Lung (tissue), 12 donors: ENCODE data around the gene BMP6. TPM values are rescaled to one million over a fixed set of nuclear protein-coding genes. Genes with fewer than 3 reads are reported as not detected.

Source experiments
- ATAC-seq: fragments of 200-7000 bp; cut with Tn5 transposase; one replicate; pipeline ENCODE4 v1.9.1; 2020; ENCODE audit warnings: moderate number of reproducible peaks; ENCODE audit not compliant: insufficient read depth, low FRiP score
- DNase-seq, 3 donors: peaks; one replicate each; pipeline ENCODE4 v3.0.0-alpha.2; 2013 to 2017
- H3K27ac ChIP-seq, 2 donors: one replicate each; pipeline ENCODE4 v1.5.1; 2013; ENCODE audit warnings: mild to moderate bottlenecking in 2 of 2, moderate library complexity in 2 of 2, control low read depth in 1 of 2, inconsistent platforms in 1 of 2, low read depth in 1 of 2, low read length in 1 of 2
- H3K27me3 ChIP-seq, 3 donors: one replicate each; pipeline ENCODE4 v1.5.1; 2013; ENCODE audit warnings: low read length in 2 of 3; ENCODE audit not compliant: control insufficient read depth in 3 of 3, insufficient read depth in 3 of 3
- H3K36me3 ChIP-seq, 4 donors: one replicate each; pipeline ENCODE4 v1.5.1; 2013; ENCODE audit warnings: low read length in 4 of 4, mild to moderate bottlenecking in 1 of 4, moderate library complexity in 1 of 4; ENCODE audit not compliant: control insufficient read depth in 4 of 4, insufficient read depth in 4 of 4
- H3K4me1 ChIP-seq, 5 donors: one replicate each; pipeline ENCODE4 v1.5.1; 2013; ENCODE audit warnings: low read length in 5 of 5, mild to moderate bottlenecking in 2 of 5, moderate library complexity in 1 of 5; ENCODE audit not compliant: control insufficient read depth in 5 of 5, insufficient read depth in 5 of 5
- H3K4me3 ChIP-seq: one replicate; pipeline ENCODE4 v1.5.1; 2013; ENCODE audit warnings: mild to moderate bottlenecking, control low read depth, moderate library complexity
- H3K9ac ChIP-seq, 2 donors: one replicate each; pipeline ENCODE4 v1.5.1; 2013; ENCODE audit warnings: low read length in 2 of 2, control low read depth in 1 of 2; ENCODE audit not compliant: insufficient read depth in 1 of 2
- H3K9me3 ChIP-seq, 4 donors: one replicate each; pipeline ENCODE4 v1.5.1; 2013; ENCODE audit warnings: low read length in 3 of 4, mild to moderate bottlenecking in 1 of 4, moderate library complexity in 1 of 4; ENCODE audit not compliant: control insufficient read depth in 4 of 4, insufficient read depth in 3 of 4
- WGBS, 2 donors: extraction: QIAGEN DNeasy Blood & Tissue Kit; methylation state at CpG; one replicate each; pipeline ENCODE4 v1.1.7; 2013; 5-methylcytosine and 5-hydroxymethylcytosine counted together
- polyA plus RNA-seq, 2 donors: library from polyadenylated mRNA; stranded (reverse); fragments of 200-250 nt; gene quantifications; one replicate each; pipeline ENCODE4 v1.2.1, GENCODE V29; 2013
- total RNA-seq, 2 donors: library from RNA; depleted of rRNA in 1 of 2; stranded (reverse); fragments of >200 nt in 1 of 2; gene quantifications; one replicate each; pipeline ENCODE4 v1.2.1, GENCODE V29; 2014 to 2021
- TF ChIP-seq, protein P1 (sequence below): IDR thresholded peaks from 2 replicates; pipeline ENCODE4 v1.5.1; 2012; ENCODE audit warnings: mild to moderate bottlenecking; ENCODE audit errors: control extremely low read depth, extremely low read depth
- donor health status: control.
- donor health status: control.
- donor health status: Bipolar disorder and iron deficiency.
- donor health status: healthy.
- donor health status: DM: yes; HTN: yes; CAD: no.

Gene BMP6
- total and polyA plus RNA-seq, 4 donors, result 2.3 to 17.3 (median 10.6) TPM

DNA sequence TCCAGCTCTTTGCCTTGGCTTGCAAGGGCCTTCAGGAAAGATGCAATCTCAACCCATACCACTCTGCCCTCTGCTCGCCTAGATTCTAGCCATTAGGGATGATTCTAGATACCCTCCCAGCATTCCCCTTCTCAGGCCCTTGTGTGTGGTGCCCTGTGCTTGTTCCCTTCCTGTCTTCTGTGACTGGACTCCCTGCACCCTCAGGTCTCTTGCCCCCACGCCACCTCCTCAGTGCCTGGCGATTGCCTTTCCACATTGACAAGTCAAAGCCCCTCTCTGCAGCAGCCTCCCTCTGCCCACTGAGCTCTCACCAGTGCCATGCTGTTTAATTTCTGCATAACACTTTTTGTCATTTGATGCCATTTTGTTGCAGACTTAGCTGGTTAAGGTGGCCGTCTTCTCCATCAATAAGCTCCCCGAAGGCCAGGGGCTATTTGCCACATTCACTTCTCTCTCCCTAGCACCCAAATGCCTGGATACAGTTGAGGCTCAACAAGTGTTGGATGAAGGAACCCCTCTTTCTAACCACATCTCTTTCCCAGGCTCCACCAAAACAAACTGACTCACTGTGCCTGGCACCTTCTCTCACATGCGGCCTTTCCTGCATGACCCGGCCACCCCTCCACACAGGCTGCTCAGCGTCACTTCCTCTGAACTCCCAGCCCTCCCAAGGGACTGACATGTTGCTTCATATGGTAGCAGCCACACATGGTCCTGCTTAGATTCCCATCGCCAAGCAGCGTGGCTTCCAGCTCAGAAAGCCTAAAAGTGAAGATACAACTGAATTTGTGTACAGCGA lies 189.3 kb downstream of the BMP6 start:
- Histone ChIP-seq H3K9me3 (no peaks in the 10 kb centered on the region), H3K4me1 (peaks cover 0 to 4% (median 0%) of the 10 kb centered on the region in 5 donors), H3K27me3 (peaks cover 0 to 24% (median 3%) of the 10 kb centered on the region in 3 donors), H3K36me3 (no peaks in the 10 kb centered on the region), H3K27ac (no peak overlapping the region), H3K4me3 (no peak overlapping the region), H3K9ac (no peak overlapping the region)
- 83% methylated on average over 11 of the region's 11 CpGs for WGBS, 2 donors
- ATAC-seq (no peak), DNase-seq (no peak)
- TF ChIP-seq, protein P1, sequence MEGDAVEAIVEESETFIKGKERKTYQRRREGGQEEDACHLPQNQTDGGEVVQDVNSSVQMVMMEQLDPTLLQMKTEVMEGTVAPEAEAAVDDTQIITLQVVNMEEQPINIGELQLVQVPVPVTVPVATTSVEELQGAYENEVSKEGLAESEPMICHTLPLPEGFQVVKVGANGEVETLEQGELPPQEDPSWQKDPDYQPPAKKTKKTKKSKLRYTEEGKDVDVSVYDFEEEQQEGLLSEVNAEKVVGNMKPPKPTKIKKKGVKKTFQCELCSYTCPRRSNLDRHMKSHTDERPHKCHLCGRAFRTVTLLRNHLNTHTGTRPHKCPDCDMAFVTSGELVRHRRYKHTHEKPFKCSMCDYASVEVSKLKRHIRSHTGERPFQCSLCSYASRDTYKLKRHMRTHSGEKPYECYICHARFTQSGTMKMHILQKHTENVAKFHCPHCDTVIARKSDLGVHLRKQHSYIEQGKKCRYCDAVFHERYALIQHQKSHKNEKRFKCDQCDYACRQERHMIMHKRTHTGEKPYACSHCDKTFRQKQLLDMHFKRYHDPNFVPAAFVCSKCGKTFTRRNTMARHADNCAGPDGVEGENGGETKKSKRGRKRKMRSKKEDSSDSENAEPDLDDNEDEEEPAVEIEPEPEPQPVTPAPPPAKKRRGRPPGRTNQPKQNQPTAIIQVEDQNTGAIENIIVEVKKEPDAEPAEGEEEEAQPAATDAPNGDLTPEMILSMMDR, result no peak

DNA sequence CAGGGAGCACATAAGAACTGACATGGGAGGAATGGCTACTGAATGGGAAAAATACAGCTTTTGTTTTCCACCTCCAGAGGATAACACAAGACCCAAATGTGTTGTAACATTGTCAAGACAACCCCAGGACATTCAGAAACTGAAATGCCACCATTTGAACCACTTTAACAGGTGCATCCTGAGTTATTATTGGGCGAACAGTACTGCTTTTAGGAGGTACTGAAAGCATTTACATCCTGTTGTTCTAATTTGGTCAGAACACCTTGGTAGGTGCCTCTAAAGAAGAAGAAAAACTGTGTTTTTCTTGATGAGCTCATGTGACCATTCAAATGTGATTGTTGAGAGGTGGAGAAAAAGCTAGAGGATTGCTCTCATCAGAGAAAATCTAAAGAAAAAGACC lies 191.1 kb downstream of the BMP6 start:
- no peaks in the 10 kb centered on the region for H3K36me3 ChIP-seq
- TF ChIP-seq, protein P1, result no peak
- H3K4me1 ChIP-seq, result peaks cover 0 to 7% (median 0%) of the 10 kb centered on the region in 5 donors
- ATAC-seq (no peak), DNase-seq (no peak)
- H3K4me3 ChIP-seq, result no peak overlapping the region
- H3K9ac ChIP-seq, result no peak overlapping the region
- WGBS, 2 donors, result 77 to 81% methylated on average over 1 of the region's 1 CpG
- H3K27me3 ChIP-seq, result peaks cover 0 to 24% (median 3%) of the 10 kb centered on the region in 3 donors
- H3K27ac ChIP-seq, result no peak overlapping the region
- H3K9me3 ChIP-seq, result no peaks in the 10 kb centered on the region

DNA sequence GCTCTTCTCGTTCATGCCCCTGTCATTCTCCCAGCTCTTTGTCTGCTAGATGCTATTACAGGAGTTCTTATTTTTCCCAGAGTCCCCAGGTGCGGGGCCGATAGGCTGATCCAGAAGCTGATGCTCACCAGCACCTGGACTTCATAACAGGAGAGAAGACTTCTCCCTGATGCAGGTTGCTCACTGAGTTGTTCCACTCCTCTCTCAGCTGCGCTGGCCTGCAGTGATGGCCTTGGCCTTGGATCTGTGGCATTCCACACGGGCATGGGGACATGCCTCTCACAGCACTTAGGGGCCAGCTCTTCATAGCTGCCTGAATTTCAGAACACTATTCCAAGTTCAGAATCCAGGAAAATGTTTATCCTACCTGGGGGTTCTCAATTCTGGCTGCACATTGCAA lies 191.8 kb downstream of the BMP6 start:
- no peaks in the 10 kb centered on the region for H3K9me3 ChIP-seq
- WGBS, 2 donors, result 80 to 95% methylated on average over 5 of the region's 5 CpGs
- no peak for ATAC-seq
- H3K9ac ChIP-seq, result no peak overlapping the region
- TF ChIP-seq, protein P1, result no peak
- no peak overlapping the region for H3K4me3 ChIP-seq
- H3K27me3 ChIP-seq, result peaks cover 0 to 17% (median 0%) of the 10 kb centered on the region in 3 donors
- peaks cover 0 to 13% (median 0%) of the 10 kb centered on the region in 5 donors for H3K4me1 ChIP-seq
- no peaks in the 10 kb centered on the region for H3K36me3 ChIP-seq
- no peak for DNase-seq
- no peak overlapping the region for H3K27ac ChIP-seq
